ENCODE results near the gene OTUB2. TPM values are rescaled to one million over a fixed set of nuclear protein-coding genes. Genes with fewer than 3 reads are reported as not detected.

The OTUB2 gene
- total and polyA plus RNA-seq, 5 experiments from 2014 or later = 0.10 to 0.23 (median 0.16) TPM

GRCh38 chr14:93997916-93998870, 27.9 kb upstream of the OTUB2 start:
- Mint-ChIP-seq H3K36me3 (no peaks in the 10 kb centered on the region), H3K4me3 (no peak overlapping the region), H3K27me3 (peaks cover 0 to 14% (median 4%) of the 10 kb centered on the region in 5 donors), H3K27ac (no peak overlapping the region), H3K4me1 (peaks cover 6 to 15% (median 11%) of the 10 kb centered on the region in 4 donors), H3K9me3 (no peaks in the 10 kb centered on the region)
- no peak for ATAC-seq
- DNase-seq = no peak
- POLR2A ChIA-PET = interaction anchor here (0.7 to 1.8 kb wide), 3 partner anchors 20 to 59 kb away, joined by 3 to 5 read pairs (median 3); no protein-coding TSS in a partner anchor

- ATAC-seq = no peak
- POLR2A ChIA-PET = interaction anchor here (0.9 to 1.8 kb wide), 3 partner anchors 31 to 59 kb away, joined by 3 to 5 read pairs (median 3); no protein-coding TSS in a partner anchor
Observed at GRCh38 chr14:93998871-93999403, 27.2 kb upstream of the OTUB2 start.

GRCh38 chr14:93999573-93999972, 26.6 kb upstream of the OTUB2 start:
- POLR2A ChIA-PET = interaction anchor here (0.9 to 1.8 kb wide), 3 partner anchors 32 to 60 kb away, joined by 3 to 5 read pairs (median 3); no protein-coding TSS in a partner anchor
- Mint-ChIP-seq H3K27ac (peak overlapping the region in 2 of 10 donors; percentile 28 to 71), H3K4me1 (peaks cover 6 to 13% (median 11%) of the 10 kb centered on the region in 4 donors), H3K27me3 (peaks cover 3 to 25% (median 7%) of the 10 kb centered on the region in 5 donors), H3K4me3 (no peak overlapping the region), H3K36me3 (no peaks in the 10 kb centered on the region), H3K9me3 (no peaks in the 10 kb centered on the region)
- ATAC-seq (no peak), DNase-seq (no peak)

More at GRCh38 chr14:93998871-93999403, 27.2 kb upstream of the OTUB2 start:
- DNase-seq = no peak
- Mint-ChIP-seq H3K9me3 (no peaks in the 10 kb centered on the region), H3K36me3 (no peaks in the 10 kb centered on the region), H3K27me3 (peaks cover 3 to 22% (median 7%) of the 10 kb centered on the region in 5 donors), H3K4me1 (peaks cover 6 to 13% (median 11%) of the 10 kb centered on the region in 4 donors), H3K4me3 (no peak overlapping the region), H3K27ac (peak overlapping the region in 1 of 10 donors; percentile 71)

GRCh38 chr14:94000267-94000666, 25.9 kb upstream of the OTUB2 start:
- H3K4me1 Mint-ChIP-seq = peaks cover 6 to 13% (median 11%) of the 10 kb centered on the region in 4 donors
- no peaks in the 10 kb centered on the region for H3K9me3 Mint-ChIP-seq
- no peak for DNase-seq
- no peak for ATAC-seq
- H3K4me3 Mint-ChIP-seq = no peak overlapping the region
- POLR2A ChIA-PET = interaction anchor here (1.4 kb wide), 1 partner anchor 61 kb away, joined by 7 read pairs; no protein-coding TSS in a partner anchor
- H3K27me3 Mint-ChIP-seq = peaks cover 6 to 32% (median 11%) of the 10 kb centered on the region in 5 donors
- no peaks in the 10 kb centered on the region for H3K36me3 Mint-ChIP-seq
- peak overlapping the region in 2 of 10 donors; percentile 28 to 40 for H3K27ac Mint-ChIP-seq

- Mint-ChIP-seq H3K27me3 (peaks cover 6 to 35% (median 16%) of the 10 kb centered on the region in 5 donors), H3K36me3 (no peaks in the 10 kb centered on the region), H3K9me3 (no peaks in the 10 kb centered on the region), H3K27ac (no peak overlapping the region), H3K4me3 (no peak overlapping the region), H3K4me1 (peaks cover 6 to 12% (median 9%) of the 10 kb centered on the region in 4 donors)
- ATAC-seq = peak in 1 of 2 donors; percentile 10
- no peak for DNase-seq
- POLR2A ChIA-PET = interaction anchor here (1.4 kb wide), 2 partner anchors 30 to 62 kb away, joined by 4 to 7 read pairs; no protein-coding TSS in a partner anchor
Observed at GRCh38 chr14:94001016-94001415, 25.1 kb upstream of the OTUB2 start.

GRCh38 chr14:94001501-94002396, 24.4 kb upstream of the OTUB2 start:
- Mint-ChIP-seq H3K27me3 (peaks cover 6 to 35% (median 16%) of the 10 kb centered on the region in 5 donors), H3K9me3 (no peaks in the 10 kb centered on the region), H3K36me3 (no peaks in the 10 kb centered on the region), H3K4me3 (peak overlapping the region in 5 of 10 donors; percentile 1 to 61 (median 27)), H3K4me1 (peaks cover 6 to 12% (median 8%) of the 10 kb centered on the region in 4 donors), H3K27ac (peak overlapping the region in 1 of 10 donors; percentile 55)
- DNase-seq (peak in 9 of 10 donors; percentile 17 to 59 (median 51)), ATAC-seq (peak; percentile 81 to 90)
- POLR2A ChIA-PET = interaction anchor here (0.6 to 1.4 kb wide), 6 partner anchors 16 to 63 kb away, joined by 3 to 7 read pairs (median 4); no protein-coding TSS in a partner anchor

- POLR2A ChIA-PET = interaction anchor here (1.0 kb wide), 1 partner anchor 127 kb away, joined by 3 read pairs; no protein-coding TSS in a partner anchor
Observed at GRCh38 chr14:94003397-94003796, 22.7 kb upstream of the OTUB2 start.

GRCh38 chr14:94004015-94004414, 22.1 kb upstream of the OTUB2 start:
- H3K27ac Mint-ChIP-seq = peak overlapping the region in 1 of 10 donors; percentile 53
- H3K27me3 Mint-ChIP-seq = peaks cover 6 to 35% (median 20%) of the 10 kb centered on the region in 5 donors
- POLR2A ChIA-PET = interaction anchor here (1.0 kb wide), 1 partner anchor 127 kb away, joined by 3 read pairs; no protein-coding TSS in a partner anchor
- H3K4me1 Mint-ChIP-seq = peaks cover 8 to 25% (median 17%) of the 10 kb centered on the region in 4 donors
- H3K4me3 Mint-ChIP-seq = no peak overlapping the region
- H3K36me3 Mint-ChIP-seq = no peaks in the 10 kb centered on the region
- H3K9me3 Mint-ChIP-seq = no peaks in the 10 kb centered on the region
- ATAC-seq (no peak), DNase-seq (no peak)

More at GRCh38 chr14:94003397-94003796, 22.7 kb upstream of the OTUB2 start:
- Mint-ChIP-seq H3K27me3 (peaks cover 6 to 35% (median 20%) of the 10 kb centered on the region in 5 donors), H3K4me3 (no peak overlapping the region), H3K9me3 (no peaks in the 10 kb centered on the region), H3K36me3 (no peaks in the 10 kb centered on the region), H3K27ac (peak overlapping the region in 2 of 10 donors; percentile 1 to 5), H3K4me1 (peaks cover 8 to 18% (median 14%) of the 10 kb centered on the region in 4 donors)
- no peak for ATAC-seq
- no peak for DNase-seq

GRCh38 chr14:94005324-94006073, 20.6 kb upstream of the OTUB2 start:
- no peak overlapping the region for H3K4me3 Mint-ChIP-seq
- DNase-seq (no peak), ATAC-seq (peak in 1 of 2 donors; percentile 45)
- H3K36me3 Mint-ChIP-seq = no peaks in the 10 kb centered on the region
- no peaks in the 10 kb centered on the region for H3K9me3 Mint-ChIP-seq
- H3K4me1 Mint-ChIP-seq = peaks cover 12 to 37% (median 24%) of the 10 kb centered on the region in 4 donors
- no peak overlapping the region for H3K27ac Mint-ChIP-seq
- POLR2A ChIA-PET = no interaction called here
- peaks cover 6 to 35% (median 20%) of the 10 kb centered on the region in 5 donors for H3K27me3 Mint-ChIP-seq

GRCh38 chr14:94008234-94008633, 17.9 kb upstream of the OTUB2 start:
- Mint-ChIP-seq H3K27me3 (peaks cover 6 to 25% (median 14%) of the 10 kb centered on the region in 5 donors), H3K9me3 (no peaks in the 10 kb centered on the region), H3K27ac (no peak overlapping the region)

GRCh38 chr14:94009767-94010166, 16.4 kb upstream of the OTUB2 start:
- POLR2A ChIA-PET = no interaction called here
- Mint-ChIP-seq H3K9me3 (no peaks in the 10 kb centered on the region), H3K27me3 (peaks cover 3 to 23% (median 8%) of the 10 kb centered on the region in 5 donors), H3K4me1 (peaks cover 21 to 49% (median 34%) of the 10 kb centered on the region in 4 donors), H3K27ac (peak overlapping the region in 1 of 10 donors; percentile 52), H3K4me3 (no peak overlapping the region), H3K36me3 (no peaks in the 10 kb centered on the region)
- DNase-seq (no peak), ATAC-seq (no peak)

More at GRCh38 chr14:94008234-94008633, 17.9 kb upstream of the OTUB2 start:
- H3K4me1 Mint-ChIP-seq = peaks cover 21 to 49% (median 34%) of the 10 kb centered on the region in 4 donors
- POLR2A ChIA-PET = no interaction called here
- DNase-seq = no peak
- H3K36me3 Mint-ChIP-seq = no peaks in the 10 kb centered on the region
- H3K4me3 Mint-ChIP-seq = no peak overlapping the region
- no peak for ATAC-seq

All from naive thymus-derived CD8-positive, alpha-beta T cell (primary cell).